Measurements from ENCODE around the gene NEDD8.

The NEDD8 gene

DNA sequence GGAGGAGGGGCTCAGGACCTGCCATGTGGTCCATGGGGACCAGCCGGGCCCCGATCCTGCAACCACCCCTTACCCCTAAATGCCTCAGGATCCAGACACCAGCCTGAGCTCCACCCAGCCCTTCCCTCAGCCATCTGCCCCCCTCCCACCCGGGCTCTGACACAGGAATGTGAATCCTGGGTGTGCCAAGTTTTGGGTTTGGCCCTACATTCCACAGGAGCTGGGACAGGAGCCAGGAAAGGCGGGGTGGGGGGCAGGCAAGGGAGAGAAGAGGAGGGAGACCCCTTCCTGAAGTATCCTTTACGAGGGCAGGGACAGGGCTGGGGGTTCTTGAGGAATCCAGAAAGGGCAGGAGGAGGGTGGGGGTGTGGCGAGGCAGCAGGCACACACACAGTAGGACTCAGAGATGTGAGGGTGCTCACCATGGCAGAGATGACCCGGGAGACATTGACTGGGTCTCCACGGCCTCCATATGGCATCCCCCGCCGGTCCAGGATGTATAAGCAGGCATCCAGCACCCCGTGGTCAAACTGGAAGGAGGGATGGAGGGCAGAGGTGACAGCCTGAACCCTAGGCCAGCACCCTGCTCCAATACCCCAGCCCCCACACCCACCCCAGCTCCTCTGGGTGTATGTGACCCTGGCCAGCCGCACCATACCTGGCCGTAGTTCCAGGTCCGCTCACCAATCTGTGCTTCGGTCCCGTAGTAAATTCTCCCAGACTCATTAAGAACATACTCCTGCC, 27.3 kb upstream of the NEDD8 start:
- TF ChIP-seq, protein P1, sequence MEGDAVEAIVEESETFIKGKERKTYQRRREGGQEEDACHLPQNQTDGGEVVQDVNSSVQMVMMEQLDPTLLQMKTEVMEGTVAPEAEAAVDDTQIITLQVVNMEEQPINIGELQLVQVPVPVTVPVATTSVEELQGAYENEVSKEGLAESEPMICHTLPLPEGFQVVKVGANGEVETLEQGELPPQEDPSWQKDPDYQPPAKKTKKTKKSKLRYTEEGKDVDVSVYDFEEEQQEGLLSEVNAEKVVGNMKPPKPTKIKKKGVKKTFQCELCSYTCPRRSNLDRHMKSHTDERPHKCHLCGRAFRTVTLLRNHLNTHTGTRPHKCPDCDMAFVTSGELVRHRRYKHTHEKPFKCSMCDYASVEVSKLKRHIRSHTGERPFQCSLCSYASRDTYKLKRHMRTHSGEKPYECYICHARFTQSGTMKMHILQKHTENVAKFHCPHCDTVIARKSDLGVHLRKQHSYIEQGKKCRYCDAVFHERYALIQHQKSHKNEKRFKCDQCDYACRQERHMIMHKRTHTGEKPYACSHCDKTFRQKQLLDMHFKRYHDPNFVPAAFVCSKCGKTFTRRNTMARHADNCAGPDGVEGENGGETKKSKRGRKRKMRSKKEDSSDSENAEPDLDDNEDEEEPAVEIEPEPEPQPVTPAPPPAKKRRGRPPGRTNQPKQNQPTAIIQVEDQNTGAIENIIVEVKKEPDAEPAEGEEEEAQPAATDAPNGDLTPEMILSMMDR (IDR thresholded peaks at IDR 0.05; ENCODE audit: insufficient read depth, low read length, poor library complexity, severe bottlenecking), result no peak
- no peaks in the 10 kb centered on the region for H3K27me3 ChIP-seq (replicated peaks; ENCODE audit: control insufficient read depth, insufficient read depth, low read length)
- no peak for DNase-seq (ENCODE audit: extremely low read depth, insufficient read length)
- H3K4me3 ChIP-seq (replicated peaks; ENCODE audit: low read depth, low read length), result no peak overlapping the region
- peaks cover 16% of the 10 kb centered on the region for H3K36me3 ChIP-seq (ENCODE audit: control insufficient read depth, insufficient read depth, low read length)

DNA sequence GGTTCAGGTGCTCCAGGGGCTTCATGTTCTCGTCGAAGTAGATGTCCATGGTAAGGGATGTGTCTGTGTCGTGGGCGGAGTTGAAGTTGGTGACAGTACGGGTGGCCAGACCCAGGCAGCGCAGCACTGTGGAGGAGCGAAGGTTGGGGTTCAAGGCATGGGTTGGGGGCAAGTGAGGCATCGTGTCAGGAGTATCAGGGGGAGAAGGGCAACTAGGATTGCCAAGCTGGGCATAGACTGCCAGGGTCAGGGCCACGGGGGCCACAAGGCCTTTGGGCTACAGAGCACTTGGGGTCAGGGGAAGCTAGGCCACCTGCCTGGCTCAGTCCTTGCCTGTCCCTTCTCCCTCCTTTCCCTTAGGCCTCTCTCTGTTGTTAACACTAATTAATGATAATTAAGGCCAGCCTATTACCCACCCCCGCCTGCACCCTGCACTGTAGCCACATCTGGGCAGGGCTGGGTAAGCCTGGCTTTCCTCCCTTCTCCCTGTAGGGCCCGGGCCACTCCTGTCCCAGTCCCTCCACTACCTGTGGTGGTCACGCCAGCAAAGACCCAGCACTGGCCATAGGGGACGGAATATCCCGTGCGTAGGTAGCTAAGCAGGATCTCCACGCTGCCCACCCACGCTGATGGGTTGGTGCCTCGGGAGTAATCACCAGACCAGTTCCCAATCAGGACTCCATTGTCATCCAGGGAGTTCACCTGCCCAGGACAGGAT, 26.5 kb upstream of the NEDD8 start:
- Histone ChIP-seq H3K4me3 (replicated peaks; ENCODE audit: low read depth, low read length) (no peak overlapping the region), H3K36me3 (ENCODE audit: control insufficient read depth, insufficient read depth, low read length) (peaks cover 17% of the 10 kb centered on the region), H3K27me3 (replicated peaks; ENCODE audit: control insufficient read depth, insufficient read depth, low read length) (no peaks in the 10 kb centered on the region)
- no peak for DNase-seq (ENCODE audit: extremely low read depth, insufficient read length)
- TF ChIP-seq, protein P1 (IDR thresholded peaks at IDR 0.05; ENCODE audit: insufficient read depth, low read length, poor library complexity, severe bottlenecking), result no peak

DNA sequence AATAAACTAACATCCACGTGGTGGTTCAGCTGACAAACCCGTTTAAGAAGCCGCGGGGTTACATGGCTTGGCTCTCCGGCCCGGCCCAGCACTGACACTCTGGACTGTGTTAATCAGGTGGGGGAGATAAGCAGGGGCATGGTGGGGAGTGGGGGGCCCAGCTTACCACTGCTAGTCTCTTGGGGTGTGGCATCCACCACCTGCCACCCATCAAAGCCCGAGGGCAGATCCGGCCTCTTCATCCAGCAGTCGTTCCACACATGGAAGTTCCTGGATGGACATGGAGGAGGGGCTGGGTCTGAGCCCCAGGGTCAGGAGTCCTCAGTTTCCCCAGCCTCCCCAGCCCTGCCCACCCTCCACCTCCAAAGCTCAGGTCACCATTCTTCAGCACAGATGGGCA, 26.0 kb upstream of the NEDD8 start:
- DNase-seq (ENCODE audit: extremely low read depth, insufficient read length), result no peak
- Histone ChIP-seq H3K36me3 (ENCODE audit: control insufficient read depth, insufficient read depth, low read length) (peaks cover 15% of the 10 kb centered on the region), H3K27me3 (replicated peaks; ENCODE audit: control insufficient read depth, insufficient read depth, low read length) (no peaks in the 10 kb centered on the region), H3K4me3 (replicated peaks; ENCODE audit: low read depth, low read length) (no peak overlapping the region)
- TF ChIP-seq, protein P1 (IDR thresholded peaks at IDR 0.05; ENCODE audit: insufficient read depth, low read length, poor library complexity, severe bottlenecking), result no peak

GRCh38 chr14:24256960-24257359, 24.8 kb upstream of the NEDD8 start:
- Histone ChIP-seq H3K27me3 (replicated peaks; ENCODE audit: control insufficient read depth, insufficient read depth, low read length) (no peaks in the 10 kb centered on the region), H3K4me3 (replicated peaks; ENCODE audit: low read depth, low read length) (no peak overlapping the region), H3K36me3 (ENCODE audit: control insufficient read depth, insufficient read depth, low read length) (peaks cover 15% of the 10 kb centered on the region)
- DNase-seq (ENCODE audit: extremely low read depth, insufficient read length), result no peak
- TF ChIP-seq, protein P1 (IDR thresholded peaks at IDR 0.05; ENCODE audit: insufficient read depth, low read length, poor library complexity, severe bottlenecking), result no peak

GRCh38 chr14:24255931-24256711, 24.0 kb upstream of the NEDD8 start:
- Histone ChIP-seq H3K36me3 (ENCODE audit: control insufficient read depth, insufficient read depth, low read length) (peaks cover 14% of the 10 kb centered on the region), H3K27me3 (replicated peaks; ENCODE audit: control insufficient read depth, insufficient read depth, low read length) (no peaks in the 10 kb centered on the region), H3K4me3 (replicated peaks; ENCODE audit: low read depth, low read length) (no peak overlapping the region)
- no peak for DNase-seq (ENCODE audit: extremely low read depth, insufficient read length)
- TF ChIP-seq, protein P1 (IDR thresholded peaks at IDR 0.05; ENCODE audit: insufficient read depth, low read length, poor library complexity, severe bottlenecking), result no peak
